GM19468 (cell line): ENCODE data around the gene ZCCHC9.
"Not testable (repeated sequence)": the region's sequence is repeated elsewhere in the genome, so short reads cannot be mapped to it uniquely, and the experiment has no call there.

ENCODE experiments used
- ATAC-seq: cut with Tn5 transposase; IDR thresholded peaks from one replicate; pipeline ENCODE4 v1.9.1; 2021; ENCODE audit warnings: mild to moderate bottlenecking, moderate library complexity, moderate number of reproducible peaks; ENCODE audit not compliant: unreplicated experiment; ENCODE audit errors: extremely low read depth

Gene ZCCHC9

GRCh38 chr5:81301271-81302015 lies at the start of gene ZCCHC9:
TSS of gene ZCCHC9 (plus strand) at chr5:81301587. CDS start at chr5:81304758, 3,171 bp downstream.
- ATAC-seq, result peak; percentile 99

- ATAC-seq, result no peak
Observed at GRCh38 chr5:81251922-81252321, 49.5 kb upstream of the ZCCHC9 start.

- no peak for ATAC-seq
Observed at GRCh38 chr5:81252904-81253303, 48.5 kb upstream of the ZCCHC9 start.

GRCh38 chr5:81253875-81254274 lies 47.5 kb upstream of the ZCCHC9 start:
- ATAC-seq, result no peak

GRCh38 chr5:81254886-81255559 lies 46.4 kb upstream of the ZCCHC9 start:
- ATAC-seq, result no peak

- ATAC-seq, result no peak
Observed at GRCh38 chr5:81256766-81257165, 44.6 kb upstream of the ZCCHC9 start.

GRCh38 chr5:81262796-81263195 lies 38.6 kb upstream of the ZCCHC9 start:
- ATAC-seq, result not testable (repeated sequence)

- ATAC-seq, result no peak
Observed at GRCh38 chr5:81265101-81265500, 36.3 kb upstream of the ZCCHC9 start.

- no peak for ATAC-seq
Observed at GRCh38 chr5:81268521-81269196, 32.7 kb upstream of the ZCCHC9 start.

- no peak for ATAC-seq
Observed at GRCh38 chr5:81269751-81270393, 31.5 kb upstream of the ZCCHC9 start.

GRCh38 chr5:81270394-81271027 lies 30.9 kb upstream of the ZCCHC9 start:
- not testable (repeated sequence) for ATAC-seq

GRCh38 chr5:81283976-81284375 lies 17.4 kb upstream of the ZCCHC9 start:
- no peak for ATAC-seq

GRCh38 chr5:81286059-81286617 lies 15.2 kb upstream of the ZCCHC9 start:
- ATAC-seq, result no peak

- ATAC-seq, result no peak
Observed at GRCh38 chr5:81288021-81288433, 13.4 kb upstream of the ZCCHC9 start.

- ATAC-seq, result no peak
Observed at GRCh38 chr5:81290146-81290545, 11.2 kb upstream of the ZCCHC9 start.

GRCh38 chr5:81292130-81292529 lies 9.3 kb upstream of the ZCCHC9 start:
- no peak for ATAC-seq

GRCh38 chr5:81294021-81294420 lies 7.4 kb upstream of the ZCCHC9 start:
- not testable (repeated sequence) for ATAC-seq

GRCh38 chr5:81297531-81297930 lies 3.9 kb upstream of the ZCCHC9 start:
- ATAC-seq, result no peak

- ATAC-seq, result no peak
Observed at GRCh38 chr5:81300921-81301270, 491 bp upstream of the ZCCHC9 start.

- no peak for ATAC-seq
Observed at GRCh38 chr5:81302596-81302995, 1.2 kb downstream of the ZCCHC9 start.
